HG03354 (cell line): ENCODE results near the gene GPR31.
"Not testable (repeated sequence)": the region's sequence is repeated elsewhere in the genome, so short reads cannot be mapped to it uniquely, and the experiment has no call there.

Experiments
- ATAC-seq: cut with Tn5 transposase; IDR thresholded peaks from one replicate; pipeline ENCODE4 v1.9.1; 2021; ENCODE audit warnings: mild to moderate bottlenecking; ENCODE audit not compliant: unreplicated experiment, poor library complexity, severe bottlenecking

Gene GPR31

GRCh38 chr6:167168296-167168695 is 10.5 kb upstream of the GPR31 start:
- not testable (repeated sequence) for ATAC-seq

- ATAC-seq = not testable (repeated sequence)
These were observed 9.9 kb upstream of the GPR31 start for GRCh38 chr6:167167699-167168098.

GRCh38 chr6:167165858-167166471 is 8.2 kb upstream of the GPR31 start:
- ATAC-seq = no peak

- ATAC-seq = no peak
These were observed 6.5 kb upstream of the GPR31 start for GRCh38 chr6:167164261-167164660.

GRCh38 chr6:167163476-167164011 is 5.8 kb upstream of the GPR31 start:
- ATAC-seq = no peak

- ATAC-seq = no peak
These were observed 4.8 kb upstream of the GPR31 start for GRCh38 chr6:167162591-167162990.

GRCh38 chr6:167161851-167162467 is 4.2 kb upstream of the GPR31 start:
- ATAC-seq = no peak

- no peak for ATAC-seq
These were observed 366 bp downstream of the GPR31 start for GRCh38 chr6:167157414-167157813.

- no peak for ATAC-seq
These were observed 2.9 kb downstream of the GPR31 start for GRCh38 chr6:167154895-167155294.

- no peak for ATAC-seq
These were observed 3.5 kb downstream of the GPR31 start for GRCh38 chr6:167154291-167154690.

GRCh38 chr6:167153521-167153959 is 4.2 kb downstream of the GPR31 start:
- peak; percentile 70 for ATAC-seq

GRCh38 chr6:167152862-167153261 is 4.9 kb downstream of the GPR31 start:
- peak; percentile 46 for ATAC-seq

- ATAC-seq = no peak
These were observed 6.1 kb downstream of the GPR31 start for GRCh38 chr6:167151648-167152047.

- ATAC-seq = peak; percentile 67
These were observed 6.7 kb downstream of the GPR31 start for GRCh38 chr6:167150941-167151549.

- no peak for ATAC-seq
These were observed 8.8 kb downstream of the GPR31 start for GRCh38 chr6:167148997-167149396.

- ATAC-seq = no peak
These were observed 9.8 kb downstream of the GPR31 start for GRCh38 chr6:167148021-167148420.

GRCh38 chr6:167146977-167147376 is 10.8 kb downstream of the GPR31 start:
- no peak for ATAC-seq

- no peak for ATAC-seq
These were observed 11.6 kb downstream of the GPR31 start for GRCh38 chr6:167146135-167146534.

- no peak for ATAC-seq
These were observed 12.3 kb downstream of the GPR31 start for GRCh38 chr6:167145461-167145860.

- ATAC-seq = no peak
These were observed 14.7 kb downstream of the GPR31 start for GRCh38 chr6:167143041-167143440.

GRCh38 chr6:167142433-167142761 is 15.4 kb downstream of the GPR31 start:
- no peak for ATAC-seq
